Activated CD8-positive, alpha-beta memory T cell treated with anti-CD3 and anti-CD28 coated beads for 48 hours (primary cell): ENCODE data around the gene FZD1.
"Not testable (repeated sequence)": the region's sequence is repeated elsewhere in the genome, so short reads cannot be mapped to it uniquely, and the experiment has no call there.

Experiments used
- DNase-seq, 3 experiments: peaks; one replicate each; pipeline ENCODE4 v3.0.0-alpha.2; 2020; ENCODE audit warnings: low read depth in 2 of 3, low spot score in 2 of 3

FZD1 gene

DNA sequence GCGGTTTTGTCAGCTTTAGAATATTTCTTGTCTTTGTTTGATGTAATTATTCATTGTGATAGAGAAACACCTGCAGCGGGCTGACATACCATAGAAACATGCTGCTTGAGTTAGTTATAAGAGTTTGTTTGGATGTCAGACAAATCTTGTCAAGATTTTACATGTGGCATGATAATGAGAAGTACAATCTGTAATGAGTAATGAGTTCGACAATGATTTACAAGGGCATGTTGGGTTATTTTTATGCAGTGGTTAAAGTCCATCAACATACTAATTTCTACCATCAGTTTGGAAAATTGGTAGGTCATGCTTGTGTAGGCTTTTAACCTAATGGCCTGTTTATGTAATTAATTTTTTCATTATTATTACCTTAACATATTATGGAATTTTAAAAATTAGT is 31.3 kb downstream of the FZD1 start:
- no peak for DNase-seq

DNA sequence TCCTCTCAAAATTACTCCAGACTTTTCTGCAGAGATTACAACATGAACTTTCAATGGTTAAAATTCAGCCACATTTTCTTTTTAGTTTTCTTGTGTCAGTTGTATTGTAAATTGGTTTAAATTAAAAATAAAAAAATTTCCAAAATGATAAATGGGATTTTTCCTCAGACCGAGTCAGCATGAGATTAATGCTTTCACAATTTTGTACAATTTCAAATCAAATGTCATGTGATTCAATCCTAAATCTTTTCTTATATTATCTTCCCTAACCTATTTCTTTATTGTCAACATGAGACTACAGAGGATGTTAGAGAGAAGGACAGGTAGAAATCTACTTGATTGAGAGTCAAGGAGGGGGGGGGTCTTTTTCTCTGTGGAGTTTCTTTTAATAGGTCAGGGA is 33.7 kb downstream of the FZD1 start:
- no peak for DNase-seq

DNA sequence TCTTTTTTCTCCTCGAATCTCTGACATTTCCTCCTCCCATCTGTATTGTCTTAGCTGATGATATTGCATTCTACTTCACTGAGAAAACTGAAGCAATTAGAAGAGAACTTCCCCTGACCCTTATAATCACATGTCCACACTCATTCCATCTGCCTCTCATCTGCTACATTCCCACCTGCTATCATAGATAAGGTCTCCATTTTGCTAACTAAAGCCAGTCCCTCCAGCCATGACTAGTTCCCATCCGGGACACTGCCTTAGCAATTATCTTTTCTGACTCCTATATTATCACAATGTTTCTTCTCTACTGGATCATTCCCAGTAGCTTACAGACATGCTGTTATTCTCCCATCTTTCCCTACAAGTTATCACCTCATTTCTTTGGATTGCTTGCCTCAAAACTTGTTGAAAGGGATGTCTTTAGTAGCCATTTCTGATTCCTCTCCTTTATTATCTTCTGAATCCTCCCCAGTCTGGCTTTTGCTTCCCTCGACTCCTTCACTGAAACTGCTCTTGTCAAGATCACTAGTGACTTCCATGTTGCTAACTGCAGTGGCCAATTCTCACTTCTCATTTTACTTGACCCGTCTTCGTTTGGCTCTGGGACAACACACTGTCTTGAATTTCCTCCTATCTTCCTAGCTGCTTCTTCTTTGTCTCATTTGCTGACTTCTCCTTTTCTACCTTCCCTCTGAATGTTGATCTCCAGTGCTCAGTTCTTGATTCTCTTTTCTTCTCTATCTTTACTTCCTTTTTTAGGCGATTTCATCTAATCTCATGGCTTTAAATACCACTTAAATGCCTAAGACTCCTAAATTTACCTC is 35.9 kb downstream of the FZD1 start:
- no peak for DNase-seq

DNA sequence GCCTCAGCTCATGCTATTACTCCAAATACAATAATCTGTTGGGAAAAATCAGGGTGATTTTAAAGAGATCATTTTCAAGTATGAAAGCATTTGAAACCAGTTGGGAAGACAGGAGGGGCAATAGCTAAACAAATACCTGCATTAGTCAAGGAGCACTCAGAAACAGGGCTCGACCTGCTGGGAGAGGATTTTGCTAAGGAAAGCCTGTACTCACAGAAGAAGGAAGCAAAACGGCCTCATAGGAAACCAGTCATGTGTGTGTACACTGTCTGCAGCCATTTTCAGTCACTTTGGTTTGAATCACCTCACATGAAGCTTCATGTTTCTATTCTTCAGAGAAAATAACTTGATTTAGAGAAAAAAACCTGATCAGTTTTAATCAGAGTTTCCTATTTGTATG is 38.6 kb downstream of the FZD1 start:
- DNase-seq: no peak

DNA sequence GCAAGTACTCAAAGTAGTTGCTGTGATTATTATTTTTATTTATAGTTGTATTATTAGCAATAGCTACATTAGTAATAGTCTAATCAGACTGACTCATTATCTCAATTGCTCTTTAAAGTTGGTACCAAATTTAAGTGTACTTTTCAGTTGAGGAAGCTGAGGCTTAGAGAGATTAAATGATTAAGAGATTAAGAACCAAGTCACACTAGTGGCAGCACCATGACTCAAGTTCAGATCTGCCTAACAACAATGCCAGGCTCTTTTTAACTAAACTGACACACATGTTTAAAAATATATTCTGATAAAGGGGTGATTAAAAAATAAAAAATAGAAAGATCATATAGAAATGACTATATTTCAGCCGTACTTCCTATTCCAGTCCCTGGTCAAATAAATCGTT is 42.0 kb downstream of the FZD1 start:
- no peak for DNase-seq

DNA sequence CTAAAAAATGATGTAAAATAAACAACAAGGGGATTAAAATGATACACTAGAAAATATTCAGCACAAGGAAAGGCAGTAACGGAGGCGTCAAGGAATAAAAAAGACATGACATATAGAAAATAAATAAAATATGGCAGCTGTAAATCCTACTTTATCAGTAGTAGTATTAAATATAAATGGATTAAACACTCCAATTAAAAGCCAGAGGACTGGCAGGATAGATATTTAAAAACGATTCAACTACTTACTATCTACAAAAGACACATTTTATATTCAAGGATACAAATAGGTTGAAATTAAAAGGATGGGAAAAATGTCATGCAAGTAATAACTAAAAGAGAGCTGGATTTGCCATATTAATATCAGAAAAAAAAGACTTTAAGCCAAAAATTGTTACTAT is 43.2 kb downstream of the FZD1 start:
- DNase-seq: no peak

DNA sequence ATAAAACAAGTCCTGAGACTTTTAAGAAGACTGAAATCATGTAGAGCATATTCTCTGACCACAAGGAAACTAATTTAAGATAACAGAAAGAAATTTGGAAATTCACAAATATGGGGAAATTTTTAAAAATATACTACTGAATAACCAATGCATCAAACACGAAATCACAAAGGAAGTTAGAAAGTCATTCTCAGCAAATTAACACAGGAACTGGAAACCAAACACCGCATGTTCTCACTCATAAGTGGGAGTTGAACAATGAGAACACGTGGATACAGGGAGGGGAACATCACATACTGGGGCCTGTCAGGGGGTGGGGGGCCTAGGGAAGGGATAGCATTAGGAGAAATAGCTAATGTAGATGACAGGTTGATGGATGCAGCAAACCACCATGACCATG is 44.0 kb downstream of the FZD1 start:
- DNase-seq: not testable (repeated sequence)

DNA sequence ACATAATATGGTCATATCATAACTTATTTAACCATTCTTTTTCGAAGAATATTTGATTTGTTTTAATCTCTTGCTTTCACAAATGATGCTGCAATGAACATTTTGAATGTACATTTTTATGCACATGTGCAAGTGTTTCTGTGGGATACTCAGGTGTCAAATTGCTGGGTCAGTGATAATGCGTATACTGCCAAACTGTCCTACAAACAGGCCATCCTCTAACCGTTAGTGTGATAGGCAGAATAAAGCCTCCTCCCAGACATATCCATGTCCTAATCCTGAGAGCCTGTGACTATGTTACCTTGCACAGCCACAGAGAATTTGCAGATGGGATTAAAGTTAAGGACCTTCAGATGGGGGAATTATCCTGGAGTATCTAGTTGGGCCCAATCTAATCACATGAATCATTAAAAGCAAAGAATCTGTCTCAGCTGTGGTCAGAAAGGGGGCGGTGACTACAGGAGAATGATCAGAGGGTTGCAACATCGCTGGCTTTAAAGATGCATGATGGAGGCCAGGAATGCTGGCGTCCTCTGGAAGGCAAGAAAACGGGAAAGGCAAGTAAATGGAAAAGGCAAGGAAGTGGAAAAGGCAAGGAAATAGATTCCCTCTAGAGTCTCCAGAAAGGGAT is 46.7 kb downstream of the FZD1 start:
- DNase-seq: no peak

DNA sequence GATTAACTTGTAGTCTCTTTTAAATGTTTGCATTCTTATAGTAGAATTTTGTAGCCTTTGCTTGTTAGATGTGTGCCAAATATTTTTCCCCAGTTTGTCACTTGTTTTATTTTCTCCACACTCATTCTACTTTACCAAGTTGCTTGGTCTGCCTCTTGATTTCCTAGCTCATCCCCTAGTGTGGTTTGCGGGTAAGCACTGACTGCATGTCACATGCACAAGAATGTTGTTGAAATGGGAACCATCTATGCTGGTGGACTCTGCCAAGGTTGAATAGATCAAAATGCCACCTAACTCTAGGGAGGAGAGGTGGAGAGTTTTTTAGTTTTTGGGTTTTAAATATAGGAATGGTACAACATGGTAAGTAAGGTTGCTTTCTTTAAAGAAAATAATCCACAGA is 47.6 kb downstream of the FZD1 start:
- no peak for DNase-seq

DNA sequence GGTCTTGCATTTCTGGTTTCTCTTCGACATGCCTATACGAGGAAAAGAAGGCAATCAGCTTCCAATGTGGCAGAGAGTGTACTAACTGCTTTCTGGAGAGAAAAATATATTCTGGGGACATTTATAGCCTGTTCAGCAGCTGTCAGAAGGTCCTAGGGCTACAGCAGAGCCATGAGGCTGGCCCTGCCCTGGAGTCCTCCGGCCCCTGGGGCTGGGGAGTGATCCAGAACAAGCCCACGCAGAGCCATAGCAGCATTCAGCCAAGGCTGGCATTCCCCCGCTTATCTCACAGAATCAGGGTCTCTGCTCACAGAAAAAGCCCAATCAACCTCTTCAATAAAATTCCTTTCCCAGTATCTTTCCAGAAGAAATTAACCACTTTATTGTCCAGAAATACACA is 48.9 kb downstream of the FZD1 start:
- DNase-seq: no peak

DNA sequence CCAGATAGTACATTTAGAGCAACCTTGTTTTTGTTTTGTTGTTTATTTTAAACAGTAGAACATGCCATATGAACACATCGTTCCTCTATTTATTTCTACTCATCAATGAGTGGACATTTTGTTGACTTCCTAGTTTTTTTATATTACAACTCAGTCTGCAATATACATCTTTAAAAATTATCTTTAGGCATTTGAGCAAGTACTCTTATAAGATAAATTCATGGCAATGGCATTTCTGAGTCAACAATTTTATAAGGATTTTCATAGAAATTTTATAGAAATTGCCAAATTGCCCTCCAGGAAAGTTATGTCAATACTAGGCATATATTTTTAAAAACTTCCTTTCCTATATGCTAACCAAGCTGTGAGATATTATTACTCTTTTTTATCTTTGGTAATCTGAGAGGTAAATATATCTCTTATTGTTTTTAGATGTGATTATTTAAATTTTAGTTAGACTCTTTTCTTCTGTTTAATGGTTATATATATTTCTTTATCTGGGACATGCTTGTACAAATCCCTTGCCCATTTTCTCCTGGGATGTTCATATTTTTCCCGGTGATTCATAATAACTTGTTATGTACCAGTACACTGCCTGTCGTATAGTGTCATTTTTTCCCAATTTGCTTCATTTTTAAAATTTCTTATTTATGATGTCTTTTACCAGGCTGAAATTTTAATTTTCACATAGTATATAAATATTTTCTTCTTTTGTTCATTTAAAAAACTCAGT is 50.5 kb downstream of the FZD1 start:
- no peak for DNase-seq

DNA sequence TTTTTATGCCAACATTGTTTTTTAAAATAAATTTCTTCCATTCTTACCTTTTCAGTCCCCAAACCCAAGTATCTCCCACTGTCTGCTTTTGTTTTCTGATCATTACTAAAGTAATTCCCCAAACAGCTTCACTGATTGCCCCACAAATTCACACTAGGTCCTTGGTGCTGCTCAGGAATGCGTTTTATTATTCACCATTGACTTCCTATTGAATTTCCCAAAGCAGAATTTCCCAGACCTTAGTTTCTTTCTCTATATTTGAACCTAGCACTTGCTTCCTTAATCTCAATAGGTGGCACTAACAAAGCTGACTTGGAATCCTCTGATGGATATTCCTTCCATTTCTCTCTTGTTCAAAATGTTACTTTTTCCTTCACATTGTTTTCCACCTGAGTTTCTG is 52.2 kb downstream of the FZD1 start:
- no peak for DNase-seq

DNA sequence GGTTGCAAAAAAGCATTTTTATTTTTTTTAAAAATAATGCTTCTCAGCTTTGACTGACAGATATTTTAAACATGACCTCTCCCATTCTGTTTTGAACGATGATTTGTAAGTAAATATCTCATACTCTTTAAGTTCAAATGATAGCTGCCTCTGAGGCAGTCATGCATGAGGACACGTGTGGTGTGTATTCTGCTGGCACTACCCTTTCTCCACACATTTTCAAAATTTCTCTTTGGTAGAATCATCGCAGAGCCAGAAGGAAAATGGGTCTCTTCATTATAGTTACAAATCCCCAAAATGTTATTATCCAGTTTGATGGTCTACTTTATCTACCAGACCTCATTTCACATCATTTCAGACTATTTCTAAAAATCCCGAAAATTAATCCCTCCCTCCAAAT is 55.1 kb downstream of the FZD1 start:
- no peak for DNase-seq

DNA sequence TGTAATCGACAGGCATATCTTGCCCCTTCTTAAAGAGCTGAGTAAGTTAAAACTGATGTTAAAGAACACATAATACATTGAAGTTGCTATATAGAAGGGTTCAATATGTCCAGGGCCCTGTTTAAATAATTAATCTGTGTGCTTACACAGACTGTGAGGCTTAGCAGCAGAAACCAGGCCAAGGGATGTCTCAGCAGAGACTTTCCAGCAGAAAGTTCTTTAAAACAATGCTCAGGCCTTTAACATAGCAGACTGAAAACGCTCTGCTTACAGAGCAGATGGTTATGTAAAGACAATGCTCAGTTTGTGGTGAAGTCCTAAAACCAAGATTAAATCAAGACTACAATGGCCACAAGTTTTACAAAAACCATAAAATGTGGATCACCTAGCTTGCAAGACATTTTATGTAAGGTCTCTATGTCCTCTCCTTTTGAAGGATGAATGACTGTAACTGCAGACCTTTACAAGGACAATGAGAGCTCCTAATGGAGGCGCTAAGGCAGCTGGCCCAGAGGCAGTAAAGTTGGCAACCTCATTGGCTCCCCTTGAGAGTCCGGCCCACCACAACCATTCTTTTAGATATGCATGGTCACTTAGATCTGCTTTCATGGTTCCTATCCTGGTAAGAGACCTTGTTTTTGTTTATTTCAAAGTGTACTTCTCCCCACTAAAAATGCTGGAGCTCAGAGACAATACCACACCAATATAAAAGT is 56.3 kb downstream of the FZD1 start:
- no peak for DNase-seq
